Kidney epithelial cell (primary cell): ENCODE data around the gene SNX6. TPM values are rescaled to one million over a fixed set of nuclear protein-coding genes. Genes with fewer than 3 reads are reported as not detected.
"Not testable (repeated sequence)": the region's sequence is repeated elsewhere in the genome, so short reads cannot be mapped to it uniquely, and the experiment has no call there.

Experiments used
- DNase-seq: peaks from one replicate; pipeline ENCODE4 v3.0.0-alpha.2; 2010; ENCODE audit warnings: low read depth
- H3K27me3 ChIP-seq: 2 replicates; pipeline ENCODE4 v1.6.0; 2011; ENCODE audit warnings: low read length; ENCODE audit not compliant: control insufficient read depth, insufficient read depth
- H3K36me3 ChIP-seq: 2 replicates; pipeline ENCODE4 v1.5.1; 2011; ENCODE audit warnings: low read length; ENCODE audit not compliant: control insufficient read depth, insufficient read depth
- H3K4me3 ChIP-seq: 2 replicates; pipeline ENCODE4 v1.5.1; 2011; ENCODE audit warnings: low read depth, mild to moderate bottlenecking, control low read depth, low read length
- CTCF ChIP-seq: IDR thresholded peaks from 2 replicates; pipeline ENCODE4 v1.5.1; 2011; ENCODE audit warnings: mild to moderate bottlenecking, moderate library complexity, low read length, control low read depth, inconsistent platforms; ENCODE audit not compliant: insufficient read depth, poor library complexity, severe bottlenecking
- total RNA-seq: library from RNA; depleted of rRNA; stranded (reverse); fragments of >200 nt; gene quantifications from 2 replicates; pipeline ENCODE4 v1.2.3, GENCODE V29; 2015

The SNX6 gene
- total RNA-seq, 1 donor from 2014 or later, result 267 TPM

GRCh38 chr14:34548472-34548981 is 81.4 kb downstream of the SNX6 start:
- DNase-seq, result no peak
- H3K27me3 ChIP-seq, result no peaks in the 10 kb centered on the region
- TF ChIP-seq CTCF, result no peak
- no peak overlapping the region for H3K4me3 ChIP-seq
- H3K36me3 ChIP-seq, result no peaks in the 10 kb centered on the region

- not testable (repeated sequence) for H3K27me3 ChIP-seq, DNase-seq
Observed at GRCh38 chr14:34547136-34547520, 82.8 kb downstream of the SNX6 start.

GRCh38 chr14:34546272-34547135 is 83.4 kb downstream of the SNX6 start:
- not testable (repeated sequence) for H3K36me3 ChIP-seq, H3K4me3 ChIP-seq, DNase-seq, H3K27me3 ChIP-seq

More at GRCh38 chr14:34547136-34547520, 82.8 kb downstream of the SNX6 start:
- not testable (repeated sequence) for H3K4me3 ChIP-seq, H3K36me3 ChIP-seq

- DNase-seq, H3K4me3 ChIP-seq, H3K27me3 ChIP-seq, H3K36me3 ChIP-seq: not testable (repeated sequence)
Observed at GRCh38 chr14:34540181-34541059, 89.5 kb downstream of the SNX6 start.

GRCh38 chr14:34539407-34540180 is 90.4 kb downstream of the SNX6 start, which contains the start of gene EAPP:
Gene EAPP (minus strand): TSS chr14:34539701. CDS start chr14:34539628, 73 bp downstream.
- H3K4me3 ChIP-seq, result peak within 1 kb of the TSS; percentile 89
- H3K36me3 ChIP-seq, result no peaks in the 10 kb centered on the region
- DNase-seq, result peak; percentile 89
- TF ChIP-seq CTCF, result no peak
- no peaks in the 10 kb centered on the region for H3K27me3 ChIP-seq

GRCh38 chr14:34538871-34539406 is 91.0 kb downstream of the SNX6 start:
- peak overlapping the region; percentile 89 for H3K4me3 ChIP-seq
- no peak for DNase-seq
- H3K36me3 ChIP-seq, result no peaks in the 10 kb centered on the region
- H3K27me3 ChIP-seq, result no peaks in the 10 kb centered on the region
- TF ChIP-seq CTCF, result no peak

GRCh38 chr14:34538096-34538495 is 91.9 kb downstream of the SNX6 start:
- DNase-seq, H3K27me3 ChIP-seq, H3K36me3 ChIP-seq: not testable (repeated sequence)
- peak overlapping the region; percentile 89 for H3K4me3 ChIP-seq
